ENCODE results near the gene TOR3A.
A peak's percentile ranks its signal among the peaks of the same experiment; 100 is the strongest.

TOR3A gene

DNA sequence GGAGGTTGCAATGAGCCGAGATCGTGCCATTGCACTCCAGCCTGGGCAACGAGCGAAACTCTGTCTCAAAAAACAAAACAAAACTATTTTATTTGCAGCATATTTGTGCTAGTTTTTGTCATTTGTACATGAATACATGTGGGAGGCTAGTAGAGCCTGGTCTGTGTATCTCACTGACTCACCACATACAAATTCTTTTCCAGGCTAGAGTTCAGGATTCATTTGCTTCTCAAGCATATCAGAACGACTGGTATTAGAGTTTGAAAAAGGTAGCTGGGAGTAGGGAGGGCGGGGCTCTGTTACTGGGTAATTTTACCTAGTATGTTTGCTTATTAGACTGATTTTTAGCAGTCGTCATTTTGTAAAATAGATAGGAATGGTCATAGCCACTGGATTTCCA is 4.5 kb upstream of the TOR3A start:
- DNase-seq, result no peak

GRCh38 chr1:179079113-179079761 is 2.6 kb upstream of the TOR3A start:
- DNase-seq, result no peak

DNA sequence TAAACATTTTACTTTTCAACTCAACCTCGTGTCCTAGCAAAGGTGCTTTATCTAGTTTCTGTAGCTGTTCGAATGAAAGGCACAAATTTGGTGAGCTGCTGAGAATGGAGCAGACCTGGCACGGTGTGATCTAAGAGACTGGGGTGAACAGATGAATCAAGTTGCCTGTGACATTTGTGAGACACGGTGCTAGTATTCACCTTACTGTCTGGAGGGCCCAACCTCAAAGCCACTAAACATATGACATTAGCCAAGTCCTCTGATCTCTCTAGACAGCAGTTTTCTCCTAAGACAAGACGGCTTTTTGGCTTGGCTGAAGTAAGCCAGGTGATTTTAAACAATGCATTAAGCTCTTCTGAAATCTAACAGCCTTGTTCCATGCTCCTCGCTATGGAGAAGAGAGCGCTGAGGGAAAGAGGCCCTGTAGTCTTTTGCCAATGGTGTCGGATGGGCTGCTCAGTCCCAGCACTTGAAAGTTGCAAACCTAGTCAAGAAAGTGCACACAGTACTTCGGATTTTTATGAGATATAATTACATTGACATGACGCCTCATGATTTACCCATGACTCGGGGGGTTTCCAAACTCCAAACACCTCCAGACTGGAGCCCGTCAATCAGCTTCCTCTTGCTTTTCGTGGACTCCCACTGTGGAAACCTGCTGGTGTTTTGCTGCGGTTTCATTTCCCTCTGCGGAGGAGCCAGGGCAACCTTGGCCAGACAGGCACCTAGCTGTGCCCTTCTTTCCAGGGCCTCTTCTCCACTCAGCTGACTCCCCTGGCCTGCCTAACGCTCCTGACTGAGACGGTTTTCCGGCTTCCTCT is 794 bp upstream of the TOR3A start:
- peak; percentile 55 for DNase-seq

DNA sequence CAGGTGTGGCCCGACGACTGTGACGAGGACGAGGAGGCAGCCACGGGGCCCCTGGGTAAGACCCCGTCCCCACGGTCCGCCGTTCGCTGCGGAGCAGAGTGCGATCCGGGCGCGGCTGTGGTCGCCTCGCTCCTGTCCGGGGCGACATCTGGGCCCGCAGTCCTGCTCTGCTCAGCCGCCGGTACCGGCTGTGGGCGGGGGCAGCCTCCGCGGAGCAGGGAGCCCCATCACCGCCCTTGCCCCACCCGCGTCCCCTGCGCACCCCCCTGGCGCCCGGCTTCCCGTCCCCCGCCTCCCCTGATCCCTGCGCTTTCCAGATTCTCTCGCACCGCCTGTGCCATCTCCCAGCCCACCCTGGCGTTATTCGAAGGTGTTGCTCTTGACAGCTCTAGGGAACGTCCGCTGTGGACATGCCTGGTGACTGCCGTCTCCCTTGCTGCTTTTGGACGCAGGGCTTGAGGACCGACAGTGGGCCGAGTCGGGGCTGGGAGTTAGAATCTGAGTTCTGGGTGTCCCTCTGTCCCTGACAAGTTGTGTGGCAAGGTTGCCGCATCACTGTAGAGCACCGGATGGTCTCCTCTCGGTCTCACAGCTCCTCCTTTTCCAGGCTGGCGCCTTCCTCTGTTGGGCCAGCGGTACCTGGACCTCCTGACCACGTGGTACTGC is 596 bp downstream of the TOR3A start:
- peak; percentile 67 for DNase-seq

- DNase-seq, result no peak
Measured at GRCh38 chr1:179082999-179083335, 1.1 kb downstream of the TOR3A start.

DNA sequence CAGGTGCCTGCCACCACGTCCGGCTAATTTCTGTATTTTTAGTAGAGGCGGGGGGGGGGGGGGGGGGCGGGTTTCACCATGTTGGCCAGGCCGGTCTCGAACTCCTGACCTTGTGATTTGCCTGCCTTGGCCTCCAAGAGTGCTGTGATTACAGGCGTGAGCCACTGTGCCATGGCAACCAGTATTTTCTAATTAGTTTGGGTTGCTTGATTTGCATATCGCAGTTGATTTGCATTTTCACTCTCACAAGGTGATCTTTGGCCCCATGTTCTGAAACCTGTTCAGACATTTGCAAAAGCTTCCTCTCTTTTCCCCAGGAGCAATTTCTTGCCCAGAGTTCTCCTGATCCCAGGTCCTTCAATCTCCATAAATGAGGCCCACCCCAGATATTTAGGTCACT is 1.7 kb downstream of the TOR3A start:
- no peak for DNase-seq

GRCh38 chr1:179087665-179088064 is 5.8 kb downstream of the TOR3A start:
- no peak for DNase-seq

DNA sequence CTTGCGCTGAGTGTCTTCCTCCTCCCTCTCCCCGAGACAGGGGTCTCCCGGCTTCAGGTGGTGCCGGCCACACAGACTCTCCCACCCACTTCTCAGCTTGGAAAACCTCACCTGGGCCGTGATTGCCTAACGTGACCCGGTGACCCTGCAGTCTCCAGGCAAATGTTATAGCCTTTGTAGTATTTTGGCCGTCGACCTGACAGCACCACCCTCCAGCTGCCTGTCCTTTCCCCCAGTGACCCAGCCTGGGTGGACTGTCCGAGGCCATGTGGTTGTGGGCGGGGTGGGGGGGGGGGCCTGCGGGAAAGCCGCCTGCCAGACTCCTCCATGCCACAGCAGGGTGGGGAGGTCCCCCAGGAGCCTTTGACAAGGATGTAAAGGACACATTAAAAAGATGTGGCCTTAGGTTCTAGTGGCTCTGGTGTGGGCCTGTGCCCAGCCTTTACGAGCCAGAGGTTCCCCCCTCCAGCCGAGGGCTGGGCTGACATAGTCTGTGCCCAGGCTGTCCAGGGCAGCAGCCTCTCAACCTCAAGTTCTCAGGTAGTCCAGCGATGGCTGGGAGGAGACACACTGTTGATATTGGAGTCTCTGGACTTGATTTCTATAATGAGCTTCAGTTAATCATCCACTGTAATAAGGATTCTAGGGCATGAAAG is 8.1 kb downstream of the TOR3A start:
- DNase-seq, result no peak

GRCh38 chr1:179090522-179090921 is 8.7 kb downstream of the TOR3A start:
- no peak for DNase-seq

DNA sequence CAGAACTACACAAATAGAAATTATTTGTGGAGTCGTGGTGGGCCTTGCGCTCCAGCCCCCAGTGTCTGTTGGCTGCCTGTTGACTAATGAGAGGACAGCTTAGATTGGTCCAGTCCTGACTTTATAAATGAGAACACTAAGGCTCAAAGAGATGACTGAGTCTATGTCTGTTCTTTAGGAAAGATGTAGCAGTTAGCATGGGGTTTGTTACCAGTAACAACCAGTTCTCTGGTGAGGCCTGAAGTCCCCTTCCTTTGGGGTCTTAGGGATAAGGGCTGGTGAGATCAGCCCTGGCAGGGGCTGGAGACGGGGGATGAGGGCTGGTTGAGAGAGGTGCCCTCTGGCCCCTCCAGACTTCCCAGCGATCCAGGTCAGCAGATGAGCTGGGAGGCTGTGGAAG is 9.1 kb downstream of the TOR3A start:
- DNase-seq, result no peak

DNA sequence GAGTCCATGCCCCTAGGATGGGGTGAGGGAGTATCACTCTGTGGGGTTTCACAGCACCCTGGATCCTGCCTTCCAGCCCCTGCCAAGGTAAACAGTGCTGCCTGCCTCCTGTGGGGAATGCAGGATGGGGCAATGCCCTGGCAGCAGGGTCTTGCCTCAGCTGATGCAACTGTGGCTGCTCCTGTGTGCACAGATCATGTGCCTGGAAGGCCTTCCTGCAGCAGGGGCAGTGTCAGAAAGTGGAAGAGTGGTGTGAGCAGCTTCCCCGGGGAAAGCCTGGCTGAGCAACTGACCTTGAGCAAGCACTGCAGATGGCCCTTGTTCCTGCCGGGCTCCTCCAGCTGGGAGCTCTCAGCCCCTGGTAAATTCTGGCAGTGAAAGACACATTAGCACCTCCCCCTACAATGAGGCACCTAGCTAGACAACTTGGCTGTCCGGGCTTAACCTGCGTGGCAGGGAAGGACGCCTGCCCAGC is 9.9 kb downstream of the TOR3A start:
- DNase-seq, result no peak

DNA sequence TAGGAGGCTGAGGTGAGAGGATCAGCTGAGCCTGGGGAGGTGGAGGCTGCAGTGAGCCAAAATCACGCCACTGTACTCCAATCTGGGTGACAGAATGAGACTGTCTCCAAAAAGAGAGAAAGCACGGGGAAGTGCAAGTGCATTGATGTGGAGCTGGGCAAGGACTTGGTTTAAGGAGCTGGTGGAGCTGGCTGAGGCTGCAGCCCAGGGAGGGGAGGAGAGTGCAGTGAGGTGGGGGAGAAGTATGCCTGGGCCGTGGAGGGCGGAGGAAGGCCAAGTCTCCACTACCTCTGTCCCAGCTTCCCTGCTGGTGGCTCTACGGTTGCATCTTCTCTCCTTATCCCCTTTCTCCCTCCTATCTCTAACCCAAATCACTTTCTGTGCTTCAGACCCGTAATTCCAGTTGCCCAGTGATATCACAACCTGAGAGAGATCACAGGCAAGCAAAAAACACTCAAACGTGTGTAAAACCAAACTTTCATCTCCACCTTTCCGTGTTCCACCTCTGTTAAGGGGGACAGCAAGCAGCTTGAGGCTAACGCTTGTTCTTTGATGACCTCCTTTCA is 11.1 kb downstream of the TOR3A start:
- DNase-seq, result no peak

DNA sequence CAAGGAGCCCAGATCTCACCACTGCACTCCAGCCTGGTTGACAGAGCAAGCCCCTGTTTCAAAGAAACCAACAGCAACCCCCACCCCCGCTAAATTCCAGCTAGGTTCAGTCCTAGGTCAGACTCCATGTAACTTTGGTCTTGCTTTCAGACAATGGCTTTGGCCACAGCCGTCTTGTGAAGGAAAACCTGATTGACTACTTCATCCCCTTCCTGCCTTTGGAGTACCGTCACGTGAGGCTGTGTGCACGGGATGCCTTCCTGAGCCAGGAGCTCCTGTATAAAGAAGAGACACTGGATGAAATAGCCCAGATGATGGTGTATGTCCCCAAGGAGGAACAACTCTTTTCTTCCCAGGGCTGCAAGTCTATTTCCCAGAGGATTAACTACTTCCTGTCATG is 12.9 kb downstream of the TOR3A start:
- DNase-seq, result no peak

- no peak for DNase-seq
Measured at GRCh38 chr1:179095377-179095776, 13.5 kb downstream of the TOR3A start.

- DNase-seq, result no peak
Measured at GRCh38 chr1:179095924-179096323, 14.1 kb downstream of the TOR3A start.

GRCh38 chr1:179099891-179100290 is 18.0 kb downstream of the TOR3A start:
- DNase-seq, result no peak

DNA sequence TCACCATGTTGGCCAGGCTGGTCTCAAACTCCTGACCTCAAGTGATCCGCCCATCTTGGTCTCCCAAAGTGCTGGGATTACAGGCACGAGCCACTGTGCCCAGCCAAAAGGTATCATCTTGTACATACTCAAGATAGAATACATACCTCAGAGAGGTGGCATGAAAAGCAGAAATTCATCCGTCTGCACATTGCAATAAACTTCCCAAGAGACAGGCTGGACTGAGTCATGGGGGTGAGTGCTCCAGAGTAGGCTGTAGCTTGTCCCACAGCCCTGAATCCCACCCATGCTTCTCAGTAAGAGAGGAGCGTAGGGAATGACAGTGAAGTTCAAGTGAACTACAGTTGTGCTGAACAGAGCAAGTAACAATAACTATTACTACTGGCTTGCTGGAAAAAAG is 19.7 kb downstream of the TOR3A start:
- no peak for DNase-seq

DNA sequence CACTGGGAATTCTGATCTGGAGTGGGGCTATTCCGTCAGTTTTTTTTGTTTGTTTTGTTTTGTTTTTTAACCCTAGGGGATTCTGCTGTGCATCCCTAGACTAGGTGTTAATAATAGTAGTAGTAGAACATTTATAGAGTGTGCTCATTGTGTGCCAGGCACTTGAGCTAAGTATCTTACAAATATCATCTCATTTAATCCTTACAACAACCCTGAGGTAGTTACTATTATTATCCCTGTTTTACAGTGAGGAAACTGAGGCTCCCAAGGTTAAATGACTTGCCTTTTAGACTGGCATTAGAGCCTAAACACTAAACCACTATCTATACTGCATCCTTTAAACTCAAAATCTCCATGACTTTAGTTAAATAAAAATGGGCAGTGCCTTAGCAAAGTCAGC is 22.1 kb downstream of the TOR3A start:
- DNase-seq, result no peak

- no peak for DNase-seq
Measured at GRCh38 chr1:179104611-179105250, 22.9 kb downstream of the TOR3A start.

GRCh38 chr1:179105393-179105792 is 23.5 kb downstream of the TOR3A start:
- DNase-seq, result no peak

DNA sequence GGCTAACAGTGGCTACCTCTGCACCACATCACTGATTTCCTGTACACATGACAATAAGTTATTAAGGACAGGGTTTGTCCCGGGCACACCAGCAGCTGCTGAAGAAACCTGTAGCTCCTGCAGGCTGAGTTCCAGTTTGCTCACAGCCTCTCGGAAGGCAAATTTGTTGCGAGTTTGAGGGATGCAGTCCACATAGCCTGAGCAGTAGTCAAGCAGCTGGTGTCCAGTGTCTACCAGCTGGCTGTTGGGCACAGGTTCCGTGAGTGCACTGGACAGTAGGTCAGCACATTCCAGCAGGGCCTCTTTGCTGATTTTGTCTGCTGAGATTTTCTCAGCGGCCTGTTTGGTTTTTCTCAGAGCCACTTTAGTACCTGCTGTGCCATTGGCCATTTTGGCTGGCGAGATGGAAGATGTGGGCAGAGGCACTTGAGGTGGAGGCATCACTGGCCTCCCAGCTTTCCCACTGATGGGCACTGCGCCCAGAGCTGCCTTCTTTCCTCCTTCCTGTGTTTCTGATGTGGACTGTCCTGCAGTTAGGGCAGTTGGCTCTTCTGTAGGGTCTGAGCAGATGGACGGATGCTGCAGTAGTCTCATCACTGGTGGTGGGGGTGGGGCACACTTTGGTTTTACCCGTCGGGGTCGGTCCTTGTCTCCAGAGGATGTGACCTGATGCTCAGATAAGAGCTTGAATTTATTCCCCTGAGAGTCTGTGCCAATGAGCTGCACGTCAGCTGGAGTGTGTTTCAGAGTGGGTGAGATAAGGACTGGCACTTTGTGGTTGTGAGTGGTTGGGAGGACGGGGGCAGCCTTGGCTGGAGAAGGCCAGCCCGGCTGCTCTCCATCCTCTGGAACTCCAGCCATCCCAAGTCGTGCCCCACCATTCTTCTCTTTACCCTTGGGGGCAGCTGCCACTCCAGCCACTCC is 26.1 kb downstream of the TOR3A start:
- no peak for DNase-seq

DNA sequence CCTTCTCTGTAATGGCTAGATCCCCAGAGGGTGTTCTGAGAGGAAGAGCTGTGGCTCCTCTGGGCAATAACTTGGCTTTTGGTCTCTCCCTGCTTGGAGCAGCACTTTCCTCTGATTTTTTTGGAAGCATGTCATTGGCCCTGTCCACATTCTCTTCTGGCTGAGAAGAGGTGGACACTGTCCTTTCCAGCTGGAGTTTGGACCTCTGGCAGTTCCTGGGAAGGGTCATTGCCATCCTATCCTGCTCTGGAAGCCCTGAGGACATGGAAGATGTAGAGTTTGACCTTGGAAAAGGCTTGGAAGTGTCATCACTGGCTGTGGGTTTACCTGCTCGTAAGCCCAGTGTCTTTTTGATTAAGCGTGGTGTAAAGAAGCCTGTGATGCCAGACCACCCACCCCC is 26.8 kb downstream of the TOR3A start:
- DNase-seq, result no peak
